Measurements from ENCODE around the gene FILIP1L. TPM values are rescaled to one million over a fixed set of nuclear protein-coding genes. Genes with fewer than 3 reads are reported as not detected.
"Not testable (repeated sequence)": the region's sequence is repeated elsewhere in the genome, so short reads cannot be mapped to it uniquely, and the experiment has no call there.

FILIP1L gene
- total RNA-seq, 1 donor from 2014 or later: 19.1 TPM

DNA sequence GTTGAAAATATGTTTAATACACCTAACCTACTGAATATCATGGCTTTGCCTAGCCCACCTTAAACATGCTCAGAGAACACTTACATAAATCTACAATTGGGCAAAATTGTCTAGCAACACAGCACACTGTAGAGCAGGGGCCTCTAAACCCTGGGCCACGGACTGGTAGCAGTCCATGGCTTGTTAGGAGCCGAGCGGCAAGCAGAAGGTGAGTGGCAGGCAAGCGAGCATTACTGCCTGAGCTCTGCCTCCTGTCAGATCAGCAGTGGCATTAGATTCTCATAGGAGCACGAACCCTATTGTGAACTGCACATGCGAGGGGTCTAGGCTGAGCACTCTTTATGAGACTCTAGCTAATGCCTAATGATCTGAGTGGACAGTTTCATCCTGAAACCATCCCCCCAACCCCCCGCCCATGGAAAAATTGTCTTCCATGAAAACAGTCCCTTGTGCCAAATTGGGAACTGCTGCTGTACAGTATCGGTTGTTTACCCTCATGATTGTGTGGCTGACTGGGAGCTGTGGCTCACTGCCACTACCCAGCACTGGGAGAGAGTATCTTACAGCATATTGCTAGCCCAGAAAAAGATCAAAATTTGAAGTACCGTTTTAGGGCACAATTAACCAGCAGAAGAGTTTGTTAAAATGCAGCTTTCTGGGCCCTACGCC lies 270.6 kb downstream of the FILIP1L start:
- no peaks in the 10 kb centered on the region for H3K9me3 Mint-ChIP-seq (ENCODE audit: unreplicated experiment)
- H3K27me3 Mint-ChIP-seq (ENCODE audit: unreplicated experiment): no peaks in the 10 kb centered on the region
- H3K4me3 Mint-ChIP-seq (ENCODE audit: unreplicated experiment): no peak overlapping the region
- no peak for DNase-seq (ENCODE audit: low spot score)
- peak overlapping the region; percentile 27 for H3K27ac Mint-ChIP-seq (ENCODE audit: unreplicated experiment)
- TF ChIP-seq CTCF (IDR thresholded peaks at IDR 0.05; ENCODE audit: unreplicated experiment): no peak
- H3K4me1 Mint-ChIP-seq (ENCODE audit: unreplicated experiment): peaks cover 32% of the 10 kb centered on the region
- peaks cover 6% of the 10 kb centered on the region for H3K36me3 Mint-ChIP-seq (ENCODE audit: low read depth, unreplicated experiment)

DNA sequence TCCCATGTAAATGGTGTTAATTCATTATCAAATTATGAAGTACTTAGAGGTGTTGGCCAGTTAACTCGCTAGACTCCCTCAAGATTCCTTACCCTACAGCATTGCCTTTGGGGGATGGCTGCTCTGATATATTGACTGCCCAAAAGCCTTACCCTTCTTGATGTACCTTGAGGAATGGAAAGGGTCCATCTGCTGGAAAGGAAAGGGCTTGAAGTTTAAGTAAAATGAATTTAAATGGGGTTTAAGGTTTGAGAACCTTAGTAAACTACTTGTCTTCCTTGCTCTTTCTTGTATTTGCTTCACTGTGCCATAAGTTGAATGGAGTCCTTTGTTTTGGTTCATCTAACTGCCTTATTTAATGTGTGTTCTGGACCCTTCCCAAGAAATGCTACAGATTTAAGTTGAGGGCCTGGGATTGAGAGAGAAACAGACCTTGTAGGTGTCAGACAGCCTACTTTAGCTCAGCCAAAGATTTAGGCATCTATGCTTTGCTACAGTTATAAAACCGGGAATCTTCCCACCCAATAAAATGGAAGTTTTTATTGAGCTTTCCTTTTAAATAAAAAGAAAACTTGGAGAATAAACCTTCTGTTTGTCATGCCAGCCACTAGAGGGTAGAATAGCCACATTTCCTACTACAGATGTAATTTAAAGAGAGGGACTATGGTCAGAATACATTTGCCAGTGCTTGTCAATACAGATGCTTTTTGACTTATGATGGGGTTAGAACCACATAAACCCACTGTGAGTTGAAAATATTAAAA lies 271.3 kb downstream of the FILIP1L start:
- Mint-ChIP-seq H3K36me3 (ENCODE audit: low read depth, unreplicated experiment) (peaks cover 2% of the 10 kb centered on the region), H3K27me3 (ENCODE audit: unreplicated experiment) (no peaks in the 10 kb centered on the region), H3K4me3 (ENCODE audit: unreplicated experiment) (no peak overlapping the region), H3K9me3 (ENCODE audit: unreplicated experiment) (no peaks in the 10 kb centered on the region), H3K4me1 (ENCODE audit: unreplicated experiment) (peaks cover 32% of the 10 kb centered on the region), H3K27ac (ENCODE audit: unreplicated experiment) (peak overlapping the region; percentile 25)
- DNase-seq (ENCODE audit: low spot score): no peak
- peak; percentile 62 for TF ChIP-seq CTCF (IDR thresholded peaks at IDR 0.05; ENCODE audit: unreplicated experiment)

- not testable (repeated sequence) for H3K4me3 Mint-ChIP-seq (ENCODE audit: unreplicated experiment); H3K27me3 Mint-ChIP-seq (ENCODE audit: unreplicated experiment); H3K9me3 Mint-ChIP-seq (ENCODE audit: unreplicated experiment); H3K27ac Mint-ChIP-seq (ENCODE audit: unreplicated experiment); DNase-seq (ENCODE audit: low spot score); H3K36me3 Mint-ChIP-seq (ENCODE audit: low read depth, unreplicated experiment)
- peaks cover 32% of the 10 kb centered on the region for H3K4me1 Mint-ChIP-seq (ENCODE audit: unreplicated experiment)
Measured at GRCh38 chr3:99841949-99842348, 272.4 kb downstream of the FILIP1L start.

DNA sequence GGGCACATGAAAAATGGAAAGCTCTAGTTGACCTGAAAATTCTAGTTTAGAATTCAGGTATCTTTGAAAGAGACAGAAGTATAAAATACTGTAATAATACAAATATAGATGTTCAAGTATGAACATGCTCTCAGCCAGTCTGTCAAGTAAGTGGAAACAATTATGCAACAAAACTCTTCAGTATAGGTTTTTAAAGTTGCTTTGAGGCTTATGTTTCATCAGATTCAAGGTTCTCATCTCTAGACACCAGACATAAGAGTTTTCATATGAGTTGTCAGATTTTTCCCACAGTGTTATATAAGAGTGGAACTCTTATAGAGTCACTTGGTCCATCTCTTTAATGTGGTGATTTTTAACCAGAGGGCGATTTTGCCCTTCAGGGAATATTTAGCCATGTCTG lies 274.7 kb downstream of the FILIP1L start:
- no peak overlapping the region for H3K27ac Mint-ChIP-seq (ENCODE audit: unreplicated experiment)
- no peak for DNase-seq (ENCODE audit: low spot score)
- H3K4me3 Mint-ChIP-seq (ENCODE audit: unreplicated experiment): no peak overlapping the region
- no peaks in the 10 kb centered on the region for H3K9me3 Mint-ChIP-seq (ENCODE audit: unreplicated experiment)
- no peaks in the 10 kb centered on the region for H3K36me3 Mint-ChIP-seq (ENCODE audit: low read depth, unreplicated experiment)
- H3K4me1 Mint-ChIP-seq (ENCODE audit: unreplicated experiment): peaks cover 11% of the 10 kb centered on the region
- H3K27me3 Mint-ChIP-seq (ENCODE audit: unreplicated experiment): no peaks in the 10 kb centered on the region
- TF ChIP-seq CTCF (IDR thresholded peaks at IDR 0.05; ENCODE audit: unreplicated experiment): no peak

- H3K4me1 Mint-ChIP-seq (ENCODE audit: unreplicated experiment): peaks cover 8% of the 10 kb centered on the region
- no peak for DNase-seq (ENCODE audit: low spot score)
- no peaks in the 10 kb centered on the region for H3K36me3 Mint-ChIP-seq (ENCODE audit: low read depth, unreplicated experiment)
- no peak overlapping the region for H3K4me3 Mint-ChIP-seq (ENCODE audit: unreplicated experiment)
- no peak overlapping the region for H3K27ac Mint-ChIP-seq (ENCODE audit: unreplicated experiment)
- no peaks in the 10 kb centered on the region for H3K9me3 Mint-ChIP-seq (ENCODE audit: unreplicated experiment)
- no peak for TF ChIP-seq CTCF (IDR thresholded peaks at IDR 0.05; ENCODE audit: unreplicated experiment)
- no peaks in the 10 kb centered on the region for H3K27me3 Mint-ChIP-seq (ENCODE audit: unreplicated experiment)
Measured at GRCh38 chr3:99838755-99839154, 275.5 kb downstream of the FILIP1L start.

Measured in endothelial cell (in vitro differentiated cells).